GM12878 (cell line): ENCODE results near the gene AGO4. TPM values are rescaled to one million over a fixed set of nuclear protein-coding genes. Genes with fewer than 3 reads are reported as not detected.

Source experiments
- ATAC-seq: fragments of 200-7000 bp; cut with Tn5 transposase; 3 replicates; pipeline ENCODE4 v1.9.1; 2020; ENCODE audit warnings: mild to moderate bottlenecking, moderate library complexity
- BruUV-seq: library from RNA; stranded (reverse); fragments of 400-500 nt; replicated peaks from 2 replicates; lab custom pipeline; 2021; lab: Mats Ljungman, UMichigan
- CTCF ChIA-PET: fragments of 300-600 bp; sonication (Branson Sonifier 250); formaldehyde crosslinking; extraction: SDS; loops from one replicate; lab custom pipeline; 2021; ENCODE audit warnings: inconsistent platforms; lab: Yijun Ruan, JAX
- POLR2A ChIA-PET: fragments of 350-600 bp; formaldehyde crosslinking; extraction: SDS; loops from one replicate; lab custom pipeline; 2021; ENCODE audit warnings: inconsistent platforms; lab: Charles Lee
- RAD21 ChIA-PET: fragments of 300-600 bp; sonication (Branson Sonifier 250); formaldehyde crosslinking; loops from one replicate; lab custom pipeline; 2023; ENCODE audit warnings: antibody characterized with exemption; ENCODE audit not compliant: unreplicated experiment; lab: Charles Lee
- SMC1A ChIA-PET: fragments of 300-600 bp; sonication (Branson Sonifier 250); formaldehyde crosslinking; loops from one replicate; lab custom pipeline; 2023; ENCODE audit not compliant: unreplicated experiment, uncharacterized antibody; lab: Charles Lee
- DNase-seq: peaks from one replicate; pipeline ENCODE4 v3.0.0-alpha.2; 2011; ENCODE audit warnings: low read depth, low spot score
- FAIRE-seq: peaks from 3 replicates; lab custom pipeline; 2011; peaks lifted over from hg19 to GRCh38; lab: Jason Lieb, UNC
- H2AFZ ChIP-seq: 2 replicates; pipeline ENCODE4 v1.6.0; 2011; ENCODE audit warnings: low read depth, low read length, control low read depth; ENCODE audit not compliant: control insufficient read depth
- H3K27ac ChIP-seq: 2 replicates; pipeline ENCODE4 v1.5.1; 2011; ENCODE audit warnings: control low read depth; ENCODE audit not compliant: control insufficient read depth, insufficient read depth
- H3K27me3 ChIP-seq, 2 experiments: replicated peaks in 1 of 2; 2 replicates each; pipeline versions ENCODE4 v1.6.0 to v1.6.1; 2011; ENCODE audit warnings: low read length in 1 of 2; ENCODE audit not compliant: control insufficient read depth in 2 of 2, insufficient read depth in 2 of 2
- H3K36me3 ChIP-seq, 2 experiments: 2 replicates each; pipeline ENCODE4 v1.5.1; 2011; ENCODE audit warnings: low read length in 1 of 2; ENCODE audit not compliant: control insufficient read depth in 2 of 2, insufficient read depth in 2 of 2
- H3K4me1 ChIP-seq: 2 replicates; pipeline ENCODE4 v1.6.1; 2011; ENCODE audit warnings: mild to moderate bottlenecking, low read length, moderate library complexity, mixed read lengths; ENCODE audit not compliant: control insufficient read depth, insufficient read depth
- H3K4me2 ChIP-seq: 2 replicates; pipeline ENCODE4 v1.6.0; 2011; ENCODE audit warnings: control low read depth; ENCODE audit not compliant: control insufficient read depth, insufficient read depth
- H3K4me3 ChIP-seq: fragments of 200-600 bp; sonication (generic); 2 replicates; pipeline ENCODE4 v1.5.1; 2016
- H3K79me2 ChIP-seq: 2 replicates; pipeline ENCODE4 v1.6.0; 2011; ENCODE audit warnings: low read length; ENCODE audit not compliant: control insufficient read depth, insufficient read depth
- H3K9ac ChIP-seq: 2 replicates; pipeline ENCODE4 v1.8.0; 2011; ENCODE audit warnings: low read length, control low read depth, mixed read lengths; ENCODE audit not compliant: control insufficient read depth, insufficient read depth
- H3K9me3 ChIP-seq: replicated peaks from 3 replicates; pipeline ENCODE4 v1.5.1; 2011; ENCODE audit warnings: mild to moderate bottlenecking, low read length; ENCODE audit not compliant: control insufficient read depth, insufficient read depth
- H4K20me1 ChIP-seq: 2 replicates; pipeline ENCODE4 v1.6.0; 2011; ENCODE audit not compliant: control insufficient read depth, insufficient read depth
- SMARCA5 ChIP-seq: fragments of 450-650 bp; IDR thresholded peaks from 2 replicates; pipeline ENCODE4 v1.6.1; 2017; ENCODE audit warnings: mild to moderate bottlenecking
- USF2 ChIP-seq: IDR thresholded peaks from 2 replicates; pipeline ENCODE4 v1.6.1; 2011; ENCODE audit warnings: low read depth, low read length, improper control_type of control experiment, borderline replicate concordance
- WGBS: methylation state at CpG from one replicate; pipeline ENCODE4 v1.1.6; 2016; ENCODE audit warnings: low lambda C conversion rate; ENCODE audit not compliant: insufficient replicate concordance, insufficient coverage; ENCODE audit errors: missing lambda C conversion rate; 5-methylcytosine and 5-hydroxymethylcytosine counted together
- in situ Hi-C: fragments of 300-500 bp; cut with MboI; formaldehyde crosslinking; loops from 9 replicates; pipeline ENCODE4 v1.14.3; 2018; ENCODE audit warnings: mixed read lengths
- intact Hi-C: fragments of 100-400 bp; cut with micrococcal nuclease; formaldehyde crosslinking; loops from one replicate; pipeline ENCODE4 v1.14.2; 2022; ENCODE audit not compliant: unreplicated experiment
- polyA plus RNA-seq, 11 experiments: library from polyadenylated mRNA; depleted of rRNA in 4 of 11; unstranded in 6 of 11; stranded (reverse) in 5 of 11; fragments of >200 nt; fragmentation: Nextera tagmentation in 4 of 11; fragmentation: Illumina TruSeq in 1 of 11; extraction: Ambion mirVana in 4 of 11; extraction: Trizol in 1 of 11; gene quantifications; 1 replicate in 1 of 11; 2 replicates in 10 of 11; pipeline versions ENCODE4 v1.2.1 to v1.2.3, GENCODE V29; 2011 to 2016; ENCODE audit warnings: inconsistent platforms in 2 of 11, missing spikeins in 2 of 11, low read depth in 1 of 11
- total RNA-seq, 4 experiments: library from RNA; depleted of rRNA in 3 of 4; stranded (reverse); fragments of >200 nt in 3 of 4; fragmentation: Illumina TruSeq in 1 of 4; extraction: Trizol in 1 of 4; gene quantifications; 2 replicates each; pipeline versions ENCODE4 v1.2.1 to v1.2.3, GENCODE V29; 2013 to 2021
- TF ChIP-seq, protein P1 (sequence below): fragments of 450-650 bp; IDR thresholded peaks from 2 replicates; pipeline ENCODE4 v1.6.1; 2016; ENCODE audit warnings: mild to moderate bottlenecking, moderate library complexity, borderline replicate concordance

Gene AGO4
- total and polyA plus RNA-seq, 10 of the 15 experiments (the other 5 are each of a cell fraction or from before 2014, with no cell fraction given): 1.2 to 7.9 (median 3.2) TPM

DNA sequence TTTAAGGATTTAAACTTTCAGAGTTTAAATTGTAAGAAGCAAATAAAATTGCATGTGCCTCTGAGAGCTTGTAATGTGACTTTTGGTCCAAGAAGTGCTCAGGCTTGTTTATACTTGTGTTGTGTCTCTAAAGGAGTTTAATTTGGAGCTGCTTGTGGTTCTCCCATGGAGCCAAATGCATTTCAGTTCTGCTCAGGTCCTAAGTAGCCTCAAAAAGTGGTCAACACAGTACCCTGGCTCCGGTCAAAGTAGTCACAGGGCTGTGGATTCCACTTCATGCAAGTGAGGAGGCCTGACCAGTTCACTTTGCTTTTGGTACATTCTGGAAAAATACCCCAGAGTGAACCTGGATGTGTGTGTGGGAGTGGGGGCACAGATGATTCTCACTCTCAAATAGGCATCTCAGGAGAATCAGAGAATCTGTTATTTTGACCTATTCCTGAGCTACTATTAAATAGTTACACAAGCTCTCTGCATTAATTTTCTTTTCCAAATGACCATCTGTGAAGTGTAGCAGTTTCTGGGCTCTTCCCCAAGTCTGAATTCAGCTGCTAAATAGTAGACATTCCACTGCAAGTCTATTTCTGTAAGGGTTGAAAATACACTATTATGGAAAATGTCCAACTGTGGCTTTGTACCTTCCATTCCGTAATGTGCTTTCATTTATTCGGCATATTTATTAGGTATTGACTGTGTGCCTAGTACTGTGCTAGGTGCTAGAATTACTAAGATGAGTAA lies 43.5 kb downstream of the AGO4 start (continued):
- TF ChIP-seq, protein P1, sequence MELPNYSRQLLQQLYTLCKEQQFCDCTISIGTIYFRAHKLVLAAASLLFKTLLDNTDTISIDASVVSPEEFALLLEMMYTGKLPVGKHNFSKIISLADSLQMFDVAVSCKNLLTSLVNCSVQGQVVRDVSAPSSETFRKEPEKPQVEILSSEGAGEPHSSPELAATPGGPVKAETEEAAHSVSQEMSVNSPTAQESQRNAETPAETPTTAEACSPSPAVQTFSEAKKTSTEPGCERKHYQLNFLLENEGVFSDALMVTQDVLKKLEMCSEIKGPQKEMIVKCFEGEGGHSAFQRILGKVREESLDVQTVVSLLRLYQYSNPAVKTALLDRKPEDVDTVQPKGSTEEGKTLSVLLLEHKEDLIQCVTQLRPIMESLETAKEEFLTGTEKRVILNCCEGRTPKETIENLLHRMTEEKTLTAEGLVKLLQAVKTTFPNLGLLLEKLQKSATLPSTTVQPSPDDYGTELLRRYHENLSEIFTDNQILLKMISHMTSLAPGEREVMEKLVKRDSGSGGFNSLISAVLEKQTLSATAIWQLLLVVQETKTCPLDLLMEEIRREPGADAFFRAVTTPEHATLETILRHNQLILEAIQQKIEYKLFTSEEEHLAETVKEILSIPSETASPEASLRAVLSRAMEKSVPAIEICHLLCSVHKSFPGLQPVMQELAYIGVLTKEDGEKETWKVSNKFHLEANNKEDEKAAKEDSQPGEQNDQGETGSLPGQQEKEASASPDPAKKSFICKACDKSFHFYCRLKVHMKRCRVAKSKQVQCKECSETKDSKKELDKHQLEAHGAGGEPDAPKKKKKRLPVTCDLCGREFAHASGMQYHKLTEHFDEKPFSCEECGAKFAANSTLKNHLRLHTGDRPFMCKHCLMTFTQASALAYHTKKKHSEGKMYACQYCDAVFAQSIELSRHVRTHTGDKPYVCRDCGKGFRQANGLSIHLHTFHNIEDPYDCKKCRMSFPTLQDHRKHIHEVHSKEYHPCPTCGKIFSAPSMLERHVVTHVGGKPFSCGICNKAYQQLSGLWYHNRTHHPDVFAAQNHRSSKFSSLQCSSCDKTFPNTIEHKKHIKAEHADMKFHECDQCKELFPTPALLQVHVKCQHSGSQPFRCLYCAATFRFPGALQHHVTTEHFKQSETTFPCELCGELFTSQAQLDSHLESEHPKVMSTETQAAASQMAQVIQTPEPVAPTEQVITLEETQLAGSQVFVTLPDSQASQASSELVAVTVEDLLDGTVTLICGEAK: no peak
- TF ChIP-seq SMARCA5: no peak

- intact Hi-C loops: no loop called here
- RAD21 ChIA-PET: no interaction called here
- no TSS peak for BruUV-seq
These were observed 44.4 kb downstream of the AGO4 start for GRCh38 chr1:35852241-35852640.

More at GRCh38 chr1:35852241-35852640, 44.4 kb downstream of the AGO4 start:
- TF ChIP-seq USF2: no peak
- H3K4me3 ChIP-seq: no peak overlapping the region
- no peaks in the 10 kb centered on the region for H3K79me2 ChIP-seq
- DNase-seq: no peak
- no peak overlapping the region for H2AFZ ChIP-seq
- ChIA-PET SMC1A (no interaction called here), CTCF (interaction anchor here (0.6 to 0.9 kb wide), 2 partner anchors 9 to 125 kb away, joined by 3 to 4 read pairs; no protein-coding TSS in a partner anchor), POLR2A (no interaction called here)
- H3K9me3 ChIP-seq: no peaks in the 10 kb centered on the region
- no peak overlapping the region for H3K27ac ChIP-seq
- no peaks in the 10 kb centered on the region for H3K36me3 ChIP-seq
- in situ Hi-C loops: no loop called here
- no peak overlapping the region for H3K9ac ChIP-seq
- WGBS: 50% methylated on average over 2 of the region's 2 CpGs
- no peak for ATAC-seq
- no peak for FAIRE-seq
- no peak overlapping the region for H3K4me2 ChIP-seq
- no peaks in the 10 kb centered on the region for H3K4me1 ChIP-seq
- no peaks in the 10 kb centered on the region for H3K27me3 ChIP-seq
- H4K20me1 ChIP-seq: no peaks in the 10 kb centered on the region
